Vagina (tissue), 2 donors: Measurements from ENCODE around the gene SLC39A1.

Source experiments
- CTCF ChIP-seq, 3 experiments: fragments of 450-650 bp in 2 of 3; fragments of 200-600 bp in 1 of 3; sonication (generic) in 1 of 3; IDR thresholded peaks; one replicate each; pipeline ENCODE4 v1.5.1; 2017 to 2019; ENCODE audit warnings: antibody characterized with exemption in 3 of 3, mild to moderate bottlenecking in 2 of 3, moderate library complexity in 2 of 3
- POLR2A ChIP-seq, 2 donors: fragments of 450-650 bp; IDR thresholded peaks; one replicate each; pipeline ENCODE4 v1.6.1; 2017; ENCODE audit warnings: antibody characterized with exemption in 2 of 2, mild to moderate bottlenecking in 2 of 2, moderate library complexity in 2 of 2
- POLR2AphosphoS5 ChIP-seq, 2 donors: sonication (generic); formaldehyde crosslinking; IDR thresholded peaks; one replicate each; pipeline ENCODE4 v1.9.0; 2017; ENCODE audit warnings: antibody characterized with exemption in 2 of 2, mild to moderate bottlenecking in 2 of 2, low read depth in 1 of 2; ENCODE audit not compliant: insufficient read depth in 1 of 2

DNA sequence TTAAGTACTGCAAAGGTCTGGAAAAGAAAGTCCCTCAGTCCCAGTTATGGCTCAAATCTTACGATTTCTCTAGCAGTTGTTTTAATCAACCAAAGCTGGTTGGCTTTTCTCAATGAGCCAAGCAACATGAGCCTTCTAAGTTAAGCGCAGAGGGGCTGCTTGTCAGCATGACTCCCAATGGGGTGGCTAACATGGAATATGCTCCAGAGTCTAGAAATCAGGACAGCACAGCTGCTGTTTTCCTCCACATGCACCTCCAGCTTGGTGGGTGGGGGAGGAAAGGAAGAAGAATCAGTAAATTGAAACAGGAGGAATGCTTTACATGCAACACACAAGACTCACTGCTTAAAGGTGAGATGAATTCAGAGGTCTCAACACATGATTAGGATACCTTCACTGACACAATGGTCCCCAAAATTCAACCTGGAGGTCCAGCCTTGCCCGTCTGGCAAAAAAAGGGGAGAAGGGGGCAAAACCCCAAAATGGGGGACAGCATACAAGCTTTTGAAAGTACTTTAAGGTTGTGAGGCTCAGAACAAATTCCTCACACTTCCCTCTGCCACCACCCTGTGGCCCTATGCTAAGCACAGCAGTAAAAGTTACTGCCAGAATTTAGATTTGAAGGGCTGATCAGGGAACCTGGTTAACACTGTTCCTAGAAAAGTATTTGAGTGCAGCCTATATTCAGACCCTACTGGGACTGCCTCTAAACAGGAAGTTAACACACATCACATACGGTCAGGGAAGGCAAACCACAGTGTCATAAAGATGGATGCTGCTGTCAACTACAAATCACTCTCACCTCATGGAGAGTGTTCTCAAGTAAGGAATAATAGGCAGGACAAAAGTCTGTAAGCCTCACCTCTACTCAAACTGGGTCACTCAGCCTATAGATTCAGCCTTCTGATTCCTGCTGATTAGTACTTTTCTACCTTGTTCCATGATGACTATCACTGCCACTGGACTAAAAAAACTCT, 43.2 kb downstream of the SLC39A1 start:
- no peak for TF ChIP-seq CTCF (IDR thresholded peaks at IDR 0.05)
- TF ChIP-seq POLR2A (IDR thresholded peaks at IDR 0.05): no peak
- TF ChIP-seq POLR2AphosphoS5 (IDR thresholded peaks at IDR 0.05; ENCODE audit: insufficient read depth in 1 of 2, low read depth in 1 of 2): no peak
